Measurements from ENCODE around the gene TAL2.
A peak's percentile ranks its signal among the peaks of the same experiment; 100 is the strongest.
"Not testable (repeated sequence)": the region's sequence is repeated elsewhere in the genome, so short reads cannot be mapped to it uniquely, and the experiment has no call there.

Gene TAL2

GRCh38 chr9:105676351-105676923, 14.2 kb downstream of the TAL2 start:
- peak; percentile 27 for DNase-seq

- no peak for DNase-seq
These were observed 15.9 kb downstream of the TAL2 start for GRCh38 chr9:105678163-105678562.

- no peak for DNase-seq
These were observed 16.5 kb downstream of the TAL2 start for GRCh38 chr9:105678781-105679180.

GRCh38 chr9:105679257-105680022, 17.2 kb downstream of the TAL2 start:
- DNase-seq, result no peak

- DNase-seq, result no peak
These were observed 19.1 kb downstream of the TAL2 start for GRCh38 chr9:105681313-105681712.

- DNase-seq, result no peak
These were observed 19.5 kb downstream of the TAL2 start for GRCh38 chr9:105681724-105682123.

GRCh38 chr9:105683688-105684275, 21.5 kb downstream of the TAL2 start:
- no peak for DNase-seq

GRCh38 chr9:105686936-105687335, 24.7 kb downstream of the TAL2 start:
- no peak for DNase-seq

- DNase-seq, result no peak
These were observed 28.5 kb downstream of the TAL2 start for GRCh38 chr9:105690742-105691141.

- peak; percentile 19 for DNase-seq
These were observed 31.4 kb downstream of the TAL2 start for GRCh38 chr9:105693435-105694189.

GRCh38 chr9:105694190-105694847, 32.1 kb downstream of the TAL2 start, which contains the start of gene TMEM38B:
TSS of gene TMEM38B (plus strand) at chr9:105694541. CDS start at chr9:105694661, 120 bp downstream.
- DNase-seq, result peak; percentile 77

- DNase-seq, result peak; percentile 65
These were observed 32.8 kb downstream of the TAL2 start for GRCh38 chr9:105694848-105695581.

- DNase-seq, result no peak
These were observed 34.0 kb downstream of the TAL2 start for GRCh38 chr9:105696219-105696793.

GRCh38 chr9:105697871-105698270, 35.6 kb downstream of the TAL2 start:
- no peak for DNase-seq

GRCh38 chr9:105698348-105698870, 36.2 kb downstream of the TAL2 start:
- DNase-seq, result no peak

- no peak for DNase-seq
These were observed 38.4 kb downstream of the TAL2 start for GRCh38 chr9:105700668-105701067.

GRCh38 chr9:105701145-105701544, 38.9 kb downstream of the TAL2 start:
- DNase-seq, result no peak

GRCh38 chr9:105702207-105702606, 40.0 kb downstream of the TAL2 start:
- no peak for DNase-seq

GRCh38 chr9:105703638-105704037, 41.4 kb downstream of the TAL2 start:
- not testable (repeated sequence) for DNase-seq

GRCh38 chr9:105706156-105706555, 43.9 kb downstream of the TAL2 start:
- no peak for DNase-seq

GRCh38 chr9:105708405-105708804, 46.1 kb downstream of the TAL2 start:
- no peak for DNase-seq

Data from hematopoietic multipotent progenitor cell treated with erythropoietin and hydrocortisone succinate and interleukin-3 and kit ligand, for 8 days (in vitro differentiated cells).